Measurements from ENCODE around the gene KCNK6. TPM values are rescaled to one million over a fixed set of nuclear protein-coding genes. Genes with fewer than 3 reads are reported as not detected.

KCNK6 gene
- total and polyA plus RNA-seq, 4 experiments from 2014 or later = 1.3 to 14.9 (median 11.0) TPM

DNA sequence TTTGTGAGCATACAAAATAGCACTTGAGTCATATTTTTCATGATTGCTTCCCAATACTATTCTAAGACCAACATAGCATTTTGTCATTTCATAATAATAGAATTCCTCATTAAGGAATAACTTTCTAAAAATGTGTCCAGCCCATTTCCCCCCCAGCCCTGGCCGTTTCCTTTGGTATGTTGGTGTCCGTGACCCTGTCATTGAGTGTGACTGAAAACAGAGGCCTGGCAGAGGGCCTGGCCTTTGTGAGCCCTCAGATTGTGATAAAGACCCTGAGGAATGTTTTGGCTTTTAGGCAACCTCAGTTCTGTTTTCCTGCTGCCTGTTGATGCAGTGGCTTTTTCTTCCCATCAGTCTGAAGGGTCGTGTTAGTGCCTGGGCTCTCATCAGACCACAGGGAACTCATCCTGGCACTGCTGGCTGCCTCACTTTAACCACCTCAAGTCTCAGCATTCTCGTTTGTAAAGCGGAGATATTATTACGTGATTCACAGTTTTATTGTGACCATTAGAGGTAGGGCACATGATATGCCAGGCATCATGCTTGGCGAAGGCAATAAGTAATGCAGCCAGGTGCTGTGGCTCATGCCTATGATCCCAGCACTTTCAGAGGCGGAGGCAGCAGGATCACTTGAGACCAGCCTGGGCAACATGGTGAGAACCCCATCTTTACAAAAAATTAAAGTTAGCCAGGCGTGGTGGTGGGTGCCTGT is 41.5 kb upstream of the KCNK6 start:
- ChIA-PET POLR2A (ENCODE audit: partially characterized antibody) (interaction anchor here (0.6 kb wide), 1 partner anchor 74 kb away, joined by 3 read pairs; no protein-coding TSS in a partner anchor), CTCF (ENCODE audit: partially characterized antibody) (interaction anchor here (0.8 kb wide), 1 partner anchor 32 kb away, joined by 3 read pairs; no protein-coding TSS in a partner anchor)
- no peaks in the 10 kb centered on the region for H3K9me3 Mint-ChIP-seq
- Histone ChIP-seq H3K27me3 (ENCODE audit: insufficient read depth, low read length) (no peaks in the 10 kb centered on the region), H3K36me3 (ENCODE audit: insufficient read depth, low read length) (no peaks in the 10 kb centered on the region), H3K9me3 (ENCODE audit: control insufficient read depth in 1 of 2, low read length in 2 of 2) (no peaks in the 10 kb centered on the region), H3K4me3 (ENCODE audit: low read length in 2 of 2) (no peak overlapping the region), H3K4me1 (ENCODE audit: insufficient read depth, low read length) (peaks cover 12% of the 10 kb centered on the region), H3K27ac (ENCODE audit: low read depth, low read length) (no peak overlapping the region)
- no peaks in the 10 kb centered on the region for H3K36me3 Mint-ChIP-seq
- no peak overlapping the region for H3K4me3 Mint-ChIP-seq
- DNase-seq = no peak
- no peaks in the 10 kb centered on the region for H3K27me3 Mint-ChIP-seq
- peaks cover 8 to 17% (median 12%) of the 10 kb centered on the region in 4 donors for H3K4me1 Mint-ChIP-seq
- H3K27ac Mint-ChIP-seq = peak overlapping the region in 1 of 7 donors; percentile 11
- intact Hi-C loops (cut with micrococcal nuclease) = no loop called here

GRCh38 chr19:38278751-38279150 is 40.9 kb upstream of the KCNK6 start:
- Histone ChIP-seq H3K27me3 (ENCODE audit: insufficient read depth, low read length) (no peaks in the 10 kb centered on the region), H3K36me3 (ENCODE audit: insufficient read depth, low read length) (no peaks in the 10 kb centered on the region), H3K27ac (ENCODE audit: low read depth, low read length) (no peak overlapping the region), H3K4me1 (ENCODE audit: insufficient read depth, low read length) (peaks cover 12% of the 10 kb centered on the region), H3K4me3 (ENCODE audit: low read length in 2 of 2) (no peak overlapping the region), H3K9me3 (ENCODE audit: control insufficient read depth in 1 of 2, low read length in 2 of 2) (no peaks in the 10 kb centered on the region)
- H3K4me1 Mint-ChIP-seq = peaks cover 8 to 17% (median 12%) of the 10 kb centered on the region in 4 donors
- POLR2A ChIA-PET (ENCODE audit: partially characterized antibody) = interaction anchor here (0.6 kb wide), 1 partner anchor 74 kb away, joined by 3 read pairs; no protein-coding TSS in a partner anchor
- H3K4me3 Mint-ChIP-seq = no peak overlapping the region
- H3K9me3 Mint-ChIP-seq = no peaks in the 10 kb centered on the region
- CTCF ChIA-PET (ENCODE audit: partially characterized antibody) = no interaction called here
- no peaks in the 10 kb centered on the region for H3K27me3 Mint-ChIP-seq
- H3K36me3 Mint-ChIP-seq = no peaks in the 10 kb centered on the region
- intact Hi-C loops (cut with micrococcal nuclease) = no loop called here
- no peak for DNase-seq
- no peak overlapping the region for H3K27ac Mint-ChIP-seq

DNA sequence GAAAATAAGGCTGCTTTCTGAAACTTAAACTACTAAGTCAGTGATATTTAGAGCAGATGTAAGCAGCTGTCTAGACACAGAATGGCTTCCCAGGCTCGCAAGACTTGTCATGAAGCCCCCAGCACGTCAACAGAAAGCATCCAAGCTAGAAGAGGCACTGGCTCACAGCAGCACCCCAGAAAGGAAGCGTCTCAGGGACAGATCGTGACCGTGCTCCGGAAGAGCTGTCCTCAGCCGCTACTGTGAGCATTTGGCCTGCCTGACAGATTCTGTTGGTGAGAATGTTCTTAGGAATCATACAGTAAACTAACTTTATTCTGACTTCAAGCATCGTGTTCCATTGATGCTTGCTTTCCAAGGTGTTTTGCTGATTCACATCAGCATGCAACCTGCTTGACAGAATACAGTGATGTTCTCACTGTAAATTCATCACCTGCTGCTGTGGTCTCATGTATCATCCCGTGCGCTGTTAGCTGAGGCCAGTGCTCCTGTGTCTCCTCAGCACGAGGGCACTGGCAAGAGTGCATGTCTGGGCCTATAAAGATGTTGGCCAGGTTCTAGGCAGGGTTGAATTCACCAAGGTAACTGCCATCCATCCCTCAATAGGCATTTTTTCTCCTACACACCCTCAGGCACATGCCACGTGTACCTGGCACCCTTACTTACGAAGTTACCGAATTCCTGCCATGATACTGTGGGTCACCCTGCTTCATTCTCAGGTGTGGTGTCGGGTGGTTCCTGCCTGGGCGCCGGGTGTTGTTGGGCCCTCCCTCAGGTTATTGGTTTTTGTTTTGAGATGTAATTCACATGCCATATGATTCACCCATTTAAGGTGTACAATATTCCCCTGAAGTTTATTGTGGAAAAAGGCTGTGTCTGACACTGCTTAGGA is 39.4 kb upstream of the KCNK6 start:
- Mint-ChIP-seq H3K27ac (peak overlapping the region in 3 of 7 donors; percentile 17 to 57 (median 47)), H3K4me1 (peaks cover 8 to 17% (median 12%) of the 10 kb centered on the region in 4 donors), H3K27me3 (no peaks in the 10 kb centered on the region), H3K36me3 (peaks cover 0 to 2% of the 10 kb centered on the region in 2 donors), H3K9me3 (no peaks in the 10 kb centered on the region), H3K4me3 (no peak overlapping the region)
- Histone ChIP-seq H3K4me1 (ENCODE audit: insufficient read depth, low read length) (peaks cover 12% of the 10 kb centered on the region), H3K27ac (ENCODE audit: low read depth, low read length) (no peak overlapping the region), H3K27me3 (ENCODE audit: insufficient read depth, low read length) (no peaks in the 10 kb centered on the region), H3K9me3 (ENCODE audit: control insufficient read depth in 1 of 2, low read length in 2 of 2) (no peaks in the 10 kb centered on the region), H3K36me3 (ENCODE audit: insufficient read depth, low read length) (no peaks in the 10 kb centered on the region), H3K4me3 (ENCODE audit: low read length in 2 of 2) (no peak overlapping the region)
- ChIA-PET CTCF (ENCODE audit: partially characterized antibody) (interaction anchor here (0.5 to 1.3 kb wide), 2 partner anchors 13 to 375 kb away, joined by 3 read pairs; no protein-coding TSS in a partner anchor), POLR2A (ENCODE audit: partially characterized antibody) (no interaction called here)
- intact Hi-C loops (cut with micrococcal nuclease) = no loop called here
- no peak for DNase-seq

- no peak overlapping the region for H3K4me3 Mint-ChIP-seq
- H3K9me3 Mint-ChIP-seq = no peaks in the 10 kb centered on the region
- peaks cover 8 to 17% (median 12%) of the 10 kb centered on the region in 4 donors for H3K4me1 Mint-ChIP-seq
- Histone ChIP-seq H3K9me3 (ENCODE audit: control insufficient read depth in 1 of 2, low read length in 2 of 2) (no peaks in the 10 kb centered on the region), H3K4me1 (ENCODE audit: insufficient read depth, low read length) (peaks cover 12% of the 10 kb centered on the region), H3K27ac (ENCODE audit: low read depth, low read length) (no peak overlapping the region), H3K36me3 (ENCODE audit: insufficient read depth, low read length) (no peaks in the 10 kb centered on the region), H3K27me3 (ENCODE audit: insufficient read depth, low read length) (no peaks in the 10 kb centered on the region), H3K4me3 (ENCODE audit: low read length in 2 of 2) (no peak overlapping the region)
- POLR2A ChIA-PET (ENCODE audit: partially characterized antibody) = no interaction called here
- CTCF ChIA-PET (ENCODE audit: partially characterized antibody) = interaction anchor here (1.3 kb wide), 1 partner anchor 15 kb away, joined by 3 read pairs; no protein-coding TSS in a partner anchor
- H3K27ac Mint-ChIP-seq = peak overlapping the region; percentile 0 to 88 (median 44)
- peaks cover 4 to 7% of the 10 kb centered on the region in 2 donors for H3K36me3 Mint-ChIP-seq
- intact Hi-C loops (cut with micrococcal nuclease) = no loop called here
- no peaks in the 10 kb centered on the region for H3K27me3 Mint-ChIP-seq
- DNase-seq = peak in 2 of 5 donors; percentile 10 to 18
Measured at GRCh38 chr19:38281811-38282566, 37.7 kb upstream of the KCNK6 start.

DNA sequence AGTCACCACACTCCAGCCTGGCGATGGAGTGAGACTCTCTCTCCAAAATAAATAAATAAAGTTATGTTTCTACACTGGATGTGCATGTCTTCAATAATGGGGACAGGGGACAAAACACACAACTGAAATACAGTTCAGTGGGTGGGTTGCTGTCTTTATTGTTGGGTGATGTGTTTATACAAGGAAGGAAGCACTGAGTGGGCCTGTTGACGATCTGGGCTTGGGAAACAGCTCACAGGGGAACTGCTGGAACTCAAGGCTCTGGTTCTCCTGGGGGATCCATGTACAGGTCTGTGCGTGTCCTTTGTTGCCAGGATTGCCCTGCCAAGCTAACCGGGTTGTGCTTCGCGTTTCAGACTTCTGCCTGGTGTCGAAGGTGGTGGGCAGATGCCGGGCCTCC is 36.4 kb upstream of the KCNK6 start:
- peaks cover 8 to 17% (median 12%) of the 10 kb centered on the region in 4 donors for H3K4me1 Mint-ChIP-seq
- no peak for DNase-seq
- POLR2A ChIA-PET (ENCODE audit: partially characterized antibody) = interaction anchor here (0.6 kb wide), 1 partner anchor 1710 kb away, joined by 4 read pairs; the partner anchor contains the start of gene ZNF529

GRCh38 chr19:38284422-38284821 is 35.2 kb upstream of the KCNK6 start:
- Mint-ChIP-seq H3K4me1 (peaks cover 8 to 17% (median 12%) of the 10 kb centered on the region in 4 donors), H3K36me3 (peaks cover 4 to 9% of the 10 kb centered on the region in 2 donors), H3K9me3 (no peaks in the 10 kb centered on the region), H3K27ac (peak overlapping the region in 1 of 7 donors; percentile 30), H3K27me3 (no peaks in the 10 kb centered on the region), H3K4me3 (no peak overlapping the region)
- ChIA-PET POLR2A (ENCODE audit: partially characterized antibody) (no interaction called here), CTCF (ENCODE audit: partially characterized antibody) (interaction anchor here (0.6 kb wide), 1 partner anchor 19 kb away, joined by 6 read pairs; no protein-coding TSS in a partner anchor)
- Histone ChIP-seq H3K27me3 (ENCODE audit: insufficient read depth, low read length) (no peaks in the 10 kb centered on the region), H3K9me3 (ENCODE audit: control insufficient read depth in 1 of 2, low read length in 2 of 2) (no peaks in the 10 kb centered on the region), H3K4me3 (ENCODE audit: low read length in 2 of 2) (no peak overlapping the region), H3K27ac (ENCODE audit: low read depth, low read length) (no peak overlapping the region), H3K36me3 (ENCODE audit: insufficient read depth, low read length) (no peaks in the 10 kb centered on the region), H3K4me1 (ENCODE audit: insufficient read depth, low read length) (peaks cover 12% of the 10 kb centered on the region)
- intact Hi-C loops (cut with micrococcal nuclease) = no loop called here
- no peak for DNase-seq

More for the DNA sequence above, 36.4 kb upstream of the KCNK6 start:
- no peaks in the 10 kb centered on the region for H3K27me3 ChIP-seq (ENCODE audit: insufficient read depth, low read length)
- CTCF ChIA-PET (ENCODE audit: partially characterized antibody) = no interaction called here
- Mint-ChIP-seq H3K36me3 (peaks cover 4 to 7% of the 10 kb centered on the region in 2 donors), H3K9me3 (no peaks in the 10 kb centered on the region), H3K27me3 (no peaks in the 10 kb centered on the region), H3K27ac (no peak overlapping the region), H3K4me3 (no peak overlapping the region)
- H3K4me3 ChIP-seq (ENCODE audit: low read length in 2 of 2) = no peak overlapping the region
- no peak overlapping the region for H3K27ac ChIP-seq (ENCODE audit: low read depth, low read length)
- intact Hi-C loops (cut with micrococcal nuclease) = no loop called here
- H3K36me3 ChIP-seq (ENCODE audit: insufficient read depth, low read length) = no peaks in the 10 kb centered on the region
- H3K9me3 ChIP-seq (ENCODE audit: control insufficient read depth in 1 of 2, low read length in 2 of 2) = no peaks in the 10 kb centered on the region
- peaks cover 12% of the 10 kb centered on the region for H3K4me1 ChIP-seq (ENCODE audit: insufficient read depth, low read length)
